Measurements from ENCODE around the gene ROR1.

Gene ROR1

DNA sequence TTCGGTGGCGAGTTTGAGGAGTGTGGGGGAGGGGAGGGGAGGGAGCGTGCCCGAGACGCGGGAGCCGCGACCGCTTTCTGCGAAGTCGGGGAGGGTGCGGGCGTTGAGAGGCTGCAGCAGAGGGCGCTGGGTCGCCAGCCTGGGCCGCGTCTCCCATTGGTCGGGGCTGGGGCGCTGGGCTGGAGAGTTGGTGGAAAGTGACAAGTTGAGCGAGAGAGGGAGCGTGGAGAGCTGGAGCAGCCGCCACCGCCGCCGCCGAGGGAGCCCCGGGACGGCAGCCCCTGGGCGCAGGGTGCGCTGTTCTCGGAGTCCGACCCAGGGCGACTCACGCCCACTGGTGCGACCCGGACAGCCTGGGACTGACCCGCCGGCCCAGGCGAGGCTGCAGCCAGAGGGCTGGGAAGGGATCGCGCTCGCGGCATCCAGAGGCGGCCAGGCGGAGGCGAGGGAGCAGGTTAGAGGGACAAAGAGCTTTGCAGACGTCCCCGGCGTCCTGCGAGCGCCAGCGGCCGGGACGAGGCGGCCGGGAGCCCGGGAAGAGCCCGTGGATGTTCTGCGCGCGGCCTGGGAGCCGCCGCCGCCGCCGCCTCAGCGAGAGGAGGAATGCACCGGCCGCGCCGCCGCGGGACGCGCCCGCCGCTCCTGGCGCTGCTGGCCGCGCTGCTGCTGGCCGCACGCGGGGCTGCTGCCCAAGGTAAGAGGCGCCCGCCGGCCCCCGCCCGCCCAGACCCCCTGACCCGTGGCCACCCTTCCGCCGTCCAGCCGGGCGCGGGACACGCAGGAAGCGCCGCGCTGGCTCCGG, at the start of gene ROR1:
TSS of gene ROR1 (plus strand) at position 203 of the 802 bp plus-strand sequence.
- no peak for DNase-seq (ENCODE audit: low read depth in 2 of 2)

DNA sequence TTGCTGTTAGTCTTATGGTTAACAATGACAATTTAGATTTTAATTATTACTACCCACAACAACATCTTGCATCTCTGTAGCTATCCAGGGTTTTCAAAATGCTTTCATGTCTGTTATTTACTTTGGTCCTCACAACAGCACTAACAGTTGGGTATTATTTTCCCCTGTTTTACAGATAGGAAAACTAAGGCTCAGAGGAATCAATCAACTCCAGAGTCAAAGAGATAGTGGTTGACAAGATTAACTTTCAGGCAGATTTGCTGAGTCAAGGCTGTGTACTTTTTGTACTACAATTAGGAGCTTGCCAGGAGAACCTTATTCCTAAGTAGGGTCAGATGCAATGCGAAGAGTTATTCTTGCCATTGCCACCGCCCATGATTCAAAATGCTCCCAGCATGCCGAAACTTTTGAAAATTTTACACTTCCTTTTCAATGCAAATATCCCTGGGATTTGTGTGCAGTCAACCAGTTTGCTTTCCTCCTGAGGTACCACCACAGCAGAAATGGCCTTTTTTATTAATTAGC, 49.4 kb upstream of the ROR1 start:
- no peak for DNase-seq (ENCODE audit: low read depth in 2 of 2)

DNA sequence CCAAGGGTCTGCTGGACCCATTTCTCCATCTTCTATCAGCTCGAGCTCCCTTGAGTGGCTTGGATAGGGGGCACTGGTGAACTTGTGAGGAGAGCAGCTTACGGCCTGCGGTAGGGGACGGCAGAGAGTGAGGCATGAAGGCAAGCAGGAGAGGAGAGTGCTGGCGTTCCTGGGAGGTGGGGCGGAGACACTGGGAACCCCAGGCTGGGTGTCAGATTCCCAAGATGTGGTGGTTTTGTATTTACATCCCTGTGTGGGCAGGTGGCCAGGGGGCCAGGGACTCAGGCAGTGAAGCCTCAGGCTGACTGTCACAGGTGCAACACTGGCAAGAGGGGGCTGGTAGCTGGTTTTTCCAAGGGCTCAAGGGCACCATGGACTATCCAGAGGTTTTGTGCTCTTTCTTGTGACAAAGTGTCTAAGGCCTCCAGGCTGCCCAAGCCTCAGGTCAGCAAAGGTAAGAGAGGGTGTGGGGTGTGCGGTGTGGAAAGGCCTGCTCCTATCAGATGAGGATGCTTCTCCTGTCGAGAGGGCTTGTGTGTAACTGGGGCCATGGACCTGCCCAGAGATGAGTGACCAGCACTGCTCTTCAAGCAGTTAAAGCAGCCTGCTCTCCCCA, 45.1 kb upstream of the ROR1 start:
- DNase-seq (ENCODE audit: low read depth in 2 of 2) = no peak

DNA sequence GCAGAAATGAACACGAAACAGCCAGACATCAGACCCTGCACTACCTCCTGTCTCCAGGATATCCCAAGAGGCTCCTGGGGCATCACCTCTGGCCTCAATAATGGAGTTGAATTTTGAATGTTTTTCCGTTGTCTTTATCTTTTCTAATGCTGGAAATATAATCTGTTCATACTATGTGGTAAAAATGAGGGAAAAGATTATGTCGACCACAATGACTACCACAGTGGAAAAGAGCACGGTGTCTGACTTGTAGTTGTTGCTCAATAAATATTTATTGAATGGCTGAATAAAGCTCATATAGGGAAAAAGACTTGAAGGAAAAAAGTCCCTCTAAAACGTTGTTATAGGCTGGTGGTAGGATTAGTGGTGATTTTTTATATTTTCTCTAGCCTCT, 44.6 kb upstream of the ROR1 start:
- DNase-seq (ENCODE audit: low read depth in 2 of 2) = no peak

DNA sequence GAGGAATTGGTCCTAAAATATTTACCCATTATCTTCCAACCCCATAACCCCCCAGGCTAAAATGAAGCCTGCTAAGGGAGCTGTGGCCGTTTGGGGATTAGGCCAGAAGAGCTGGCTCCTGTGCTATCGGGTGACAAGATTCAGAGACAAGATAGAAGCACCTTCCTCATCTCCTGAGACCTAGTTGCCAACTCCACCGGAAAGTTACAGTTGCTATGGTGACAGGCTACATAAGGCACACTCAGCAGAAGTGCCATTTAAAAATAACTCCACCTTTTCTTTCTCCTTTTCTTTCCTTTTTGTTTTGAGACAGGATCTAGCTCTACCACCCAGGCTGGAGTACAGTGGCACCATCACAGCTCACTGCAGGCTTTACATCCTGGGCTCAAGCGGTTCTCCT, 43.6 kb upstream of the ROR1 start:
- no peak for DNase-seq (ENCODE audit: low read depth in 2 of 2)

DNA sequence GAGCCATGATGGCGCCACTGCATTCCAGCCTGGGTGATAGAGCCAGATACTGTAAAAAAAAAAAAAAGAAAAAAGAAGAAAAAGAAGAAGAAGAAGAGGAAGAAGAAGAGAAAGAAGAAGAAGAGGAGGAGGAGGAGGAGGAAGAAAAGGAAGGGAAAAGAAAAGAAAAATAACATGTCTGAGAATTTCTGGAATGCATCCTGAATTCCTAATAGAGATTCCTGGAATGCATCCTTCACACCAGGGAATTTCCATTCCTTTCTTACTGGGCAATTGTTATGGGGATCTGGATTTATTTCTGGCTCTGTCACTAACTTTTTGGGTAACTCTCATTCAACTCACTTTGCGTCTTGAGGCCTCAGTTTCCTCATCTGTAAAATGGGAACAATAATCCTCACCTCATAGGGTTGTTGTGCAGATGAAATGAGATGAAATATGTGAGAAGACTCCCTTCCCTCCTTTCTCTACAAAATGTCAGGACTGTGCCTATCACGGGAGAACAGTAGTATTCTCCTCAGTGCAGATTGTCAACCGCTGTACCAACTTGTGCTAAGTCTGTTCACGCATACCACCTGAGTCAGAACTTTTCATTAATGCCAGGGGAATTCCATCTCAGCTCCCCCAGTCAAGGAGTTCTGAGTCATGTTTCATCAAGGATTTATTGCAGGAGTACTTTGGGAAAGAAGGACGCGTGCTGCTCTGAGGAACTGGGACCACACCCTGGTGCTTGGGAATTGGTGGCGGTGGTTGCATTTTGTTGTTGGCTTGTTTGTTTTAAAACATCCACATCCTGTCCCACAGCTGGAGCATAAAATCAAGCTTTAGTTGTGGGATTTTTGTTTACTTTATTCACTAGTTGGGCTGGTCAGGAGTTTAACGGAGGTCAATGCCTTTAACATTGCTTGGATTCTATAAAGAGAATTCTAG, 42.4 kb upstream of the ROR1 start:
- DNase-seq (ENCODE audit: low read depth in 2 of 2) = no peak

DNA sequence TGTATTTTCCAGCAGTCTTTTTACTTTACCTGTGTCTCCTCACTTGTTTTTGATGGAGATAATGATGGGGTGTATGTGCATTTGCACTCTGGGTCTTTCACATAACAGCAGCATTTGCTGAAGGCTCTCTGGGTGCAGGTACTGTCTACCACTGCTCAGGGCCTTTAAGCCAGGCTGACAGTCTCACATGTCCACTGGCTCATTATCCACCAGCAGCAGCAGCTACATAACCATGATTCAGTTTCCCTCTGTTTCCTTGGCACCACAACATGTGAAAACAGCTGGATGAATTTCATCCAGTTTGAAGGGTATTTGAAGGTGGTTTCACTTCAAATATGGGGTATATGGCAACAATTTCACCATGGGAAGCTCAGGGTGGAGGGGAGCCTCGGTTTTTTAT, 41.2 kb upstream of the ROR1 start:
- DNase-seq (ENCODE audit: low read depth in 2 of 2) = no peak

DNA sequence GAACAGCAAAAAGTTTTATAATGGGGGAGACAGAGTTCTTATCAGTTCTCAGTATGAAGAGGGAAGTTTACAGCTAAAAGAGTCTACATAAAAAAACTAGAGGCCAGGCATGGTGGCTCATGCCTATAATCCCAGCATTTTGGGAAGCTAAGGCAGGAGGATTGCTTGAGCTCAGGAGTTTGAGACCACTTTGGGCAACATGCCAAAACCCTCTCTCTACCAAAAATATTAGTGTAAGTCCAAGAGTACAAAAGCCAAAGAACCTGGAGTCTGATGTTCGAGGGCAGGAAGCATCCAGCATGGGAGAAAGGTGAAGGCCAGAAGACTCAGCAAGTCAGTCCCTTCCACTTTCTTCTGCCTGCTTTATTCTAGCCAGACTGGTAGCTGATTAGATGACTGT, 35.0 kb upstream of the ROR1 start:
- DNase-seq (ENCODE audit: low read depth in 2 of 2) = no peak

DNA sequence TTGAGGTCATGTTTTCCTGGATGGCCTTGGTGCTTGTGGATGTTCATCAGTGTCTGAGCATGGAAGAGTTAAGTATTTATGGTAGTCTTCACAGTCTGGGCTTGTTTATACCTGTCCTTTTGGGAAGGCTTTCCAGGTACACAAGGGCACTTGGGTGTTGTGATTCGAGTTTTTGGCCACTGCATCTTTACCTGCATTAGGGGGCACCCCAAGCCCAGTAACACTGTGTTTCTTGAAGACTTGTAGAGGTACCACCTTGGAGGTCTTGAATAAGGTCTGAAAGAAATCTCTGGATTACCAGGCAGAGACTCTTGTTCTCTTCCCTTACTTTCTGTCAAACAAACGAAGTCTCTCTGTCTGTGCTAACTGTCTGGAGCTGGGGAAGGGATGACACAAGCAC, 34.4 kb upstream of the ROR1 start:
- DNase-seq (ENCODE audit: low read depth in 2 of 2) = no peak

DNA sequence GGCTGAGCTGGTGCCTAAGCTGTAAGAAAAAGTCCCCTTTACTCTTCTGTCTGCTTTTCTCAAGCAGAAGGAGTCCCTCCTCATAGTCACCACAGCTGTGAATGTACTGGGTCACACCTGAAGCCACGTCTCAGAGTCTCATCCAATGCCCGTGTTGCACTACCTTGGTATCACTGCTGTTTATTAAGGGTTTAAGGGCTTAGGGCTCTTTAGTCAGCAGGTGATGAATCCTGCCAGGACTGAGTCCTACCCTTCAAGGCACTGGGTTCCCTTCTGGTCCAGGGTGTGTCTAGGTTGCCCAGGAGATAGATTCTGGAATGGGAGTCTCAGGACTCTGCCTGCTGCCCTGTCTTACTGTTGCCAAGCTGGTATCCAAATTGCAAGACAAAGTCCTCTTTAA, 33.4 kb upstream of the ROR1 start:
- no peak for DNase-seq (ENCODE audit: low read depth in 2 of 2)

DNA sequence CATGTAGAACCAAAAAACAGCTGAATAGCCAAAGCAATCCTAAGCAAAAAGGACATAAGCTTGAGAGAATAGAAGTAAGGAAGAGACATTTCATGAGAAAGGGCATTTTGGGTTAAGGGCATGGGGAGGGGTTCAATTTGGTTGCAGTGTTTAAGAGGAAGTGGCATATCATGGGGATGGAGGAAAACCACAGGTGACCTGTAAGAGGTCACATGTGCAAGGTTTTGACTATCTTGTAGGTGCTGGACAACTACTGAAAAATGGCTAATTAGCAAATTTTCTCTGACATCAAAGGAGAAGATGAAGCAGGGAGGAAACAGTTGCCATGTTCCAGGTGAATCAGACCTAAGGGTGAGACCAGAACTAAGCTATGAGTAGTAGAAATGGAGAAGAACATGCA, 31.3 kb upstream of the ROR1 start:
- no peak for DNase-seq (ENCODE audit: low read depth in 2 of 2)

DNA sequence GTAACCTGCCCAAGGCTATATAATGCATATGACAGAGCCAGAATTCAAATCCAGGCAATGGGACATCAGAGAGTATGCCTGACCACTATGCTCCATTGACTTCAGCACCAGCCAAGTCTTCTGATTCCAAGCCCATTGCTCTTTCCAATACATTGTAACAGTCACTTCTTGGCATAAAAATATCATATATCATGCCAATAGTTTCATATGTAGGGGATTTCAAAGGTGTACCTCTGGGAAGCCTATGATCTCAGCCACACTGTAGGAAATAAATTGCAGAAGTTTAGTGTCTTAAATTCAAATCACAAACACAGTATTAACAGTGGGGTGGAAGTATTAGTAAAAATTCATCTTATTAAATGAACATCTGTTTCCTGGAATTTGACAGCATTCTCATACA, 30.0 kb upstream of the ROR1 start:
- no peak for DNase-seq (ENCODE audit: low read depth in 2 of 2)

DNA sequence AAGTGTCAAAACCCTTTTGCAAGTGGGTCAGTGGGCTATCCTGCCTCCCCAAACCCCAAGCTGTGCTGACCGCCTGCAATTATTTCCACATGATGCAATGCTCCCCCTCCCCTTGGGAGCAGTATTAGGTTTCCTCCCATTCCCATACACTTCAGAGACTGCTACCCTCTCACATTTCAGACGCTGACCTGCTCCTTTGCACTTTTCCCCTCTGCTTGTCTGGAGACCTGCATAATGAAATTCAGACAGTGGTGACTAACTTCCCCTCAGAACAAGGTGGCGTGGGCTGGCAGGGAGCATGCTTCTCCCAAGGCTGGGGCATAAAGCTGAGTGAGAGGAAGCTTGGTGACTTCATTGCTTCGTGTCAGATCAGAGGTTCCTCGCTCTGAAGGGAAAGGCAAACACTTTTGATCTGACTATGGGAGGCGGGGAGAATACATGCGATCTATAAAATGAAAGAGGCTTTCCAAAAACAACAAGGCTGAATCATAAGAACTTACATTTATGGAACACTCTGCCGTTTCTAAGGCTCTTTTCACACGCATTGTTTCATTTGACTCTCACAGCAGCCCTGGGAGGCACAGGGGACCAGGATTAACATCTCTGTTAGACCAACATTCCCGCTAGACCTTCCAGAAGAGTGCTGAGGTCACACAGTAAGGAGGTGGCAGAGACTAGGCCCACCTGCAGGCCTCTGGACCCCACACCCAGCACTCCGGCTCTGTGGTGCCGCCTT, 27.5 kb upstream of the ROR1 start:
- no peak for DNase-seq (ENCODE audit: low read depth in 2 of 2)

DNA sequence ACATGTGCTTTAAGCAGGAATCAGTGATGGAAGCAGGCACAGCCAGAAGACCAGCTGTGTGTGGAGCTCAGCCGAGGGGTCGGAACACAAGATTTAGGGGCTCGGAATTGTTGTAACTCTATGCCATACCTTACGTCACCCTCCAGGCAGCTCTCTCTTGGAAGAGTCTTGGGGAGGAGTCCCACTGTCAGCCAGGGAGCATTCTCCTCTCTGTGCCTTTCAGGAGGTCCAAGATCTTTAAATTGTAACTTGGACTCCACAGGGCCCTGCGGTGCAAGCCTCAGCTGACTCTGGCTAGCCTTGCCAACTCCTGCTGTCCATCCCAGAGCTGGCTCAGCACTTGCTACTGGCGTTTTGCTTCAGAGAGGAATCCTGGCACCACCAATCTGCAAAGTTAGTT, 26.4 kb upstream of the ROR1 start:
- DNase-seq (ENCODE audit: low read depth in 2 of 2) = no peak

DNA sequence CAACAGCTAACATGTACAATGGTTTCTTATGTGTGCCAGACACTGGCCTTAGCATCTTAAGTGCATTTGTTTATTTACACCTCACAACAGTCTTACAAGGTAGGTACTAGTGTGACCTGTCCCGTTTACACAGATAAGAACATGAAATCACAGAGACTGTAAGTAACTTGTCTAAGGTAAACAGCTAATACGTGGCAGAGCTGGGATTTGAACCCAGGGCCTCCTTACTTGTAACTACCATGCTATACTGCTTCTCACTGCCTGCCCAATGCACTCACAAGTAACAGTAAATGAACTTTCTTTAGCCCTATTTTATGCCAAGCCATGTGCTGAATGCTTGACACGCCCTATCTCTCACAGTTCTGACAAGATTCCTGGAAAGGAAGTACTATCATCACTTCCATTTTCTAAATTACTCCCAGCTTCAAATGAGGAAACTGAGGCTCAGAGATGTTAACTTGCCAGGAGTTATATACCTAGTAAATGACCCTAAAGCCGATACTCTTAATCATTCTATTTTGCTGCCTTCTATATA, 25.7 kb upstream of the ROR1 start:
- DNase-seq (ENCODE audit: low read depth in 2 of 2) = no peak

DNA sequence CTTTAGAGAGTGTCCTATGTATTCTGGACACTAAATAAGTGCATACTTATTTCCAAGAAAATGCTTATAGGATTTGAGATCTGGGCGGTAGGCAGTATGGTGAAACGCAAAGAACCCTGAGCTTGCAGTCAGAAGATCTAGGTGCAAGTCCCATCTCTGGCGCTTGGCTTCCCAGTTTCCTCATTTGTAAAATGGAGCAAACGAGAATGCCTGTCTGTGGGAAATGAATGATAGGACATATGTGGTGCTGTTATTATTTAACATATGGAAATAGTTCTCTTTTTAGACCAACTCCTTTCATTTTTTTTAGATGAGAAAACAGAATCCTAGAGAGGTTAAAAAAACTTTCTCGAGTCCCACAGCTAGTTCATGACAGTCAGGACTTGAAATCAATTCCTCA, 25.2 kb upstream of the ROR1 start:
- DNase-seq (ENCODE audit: low read depth in 2 of 2) = no peak

DNA sequence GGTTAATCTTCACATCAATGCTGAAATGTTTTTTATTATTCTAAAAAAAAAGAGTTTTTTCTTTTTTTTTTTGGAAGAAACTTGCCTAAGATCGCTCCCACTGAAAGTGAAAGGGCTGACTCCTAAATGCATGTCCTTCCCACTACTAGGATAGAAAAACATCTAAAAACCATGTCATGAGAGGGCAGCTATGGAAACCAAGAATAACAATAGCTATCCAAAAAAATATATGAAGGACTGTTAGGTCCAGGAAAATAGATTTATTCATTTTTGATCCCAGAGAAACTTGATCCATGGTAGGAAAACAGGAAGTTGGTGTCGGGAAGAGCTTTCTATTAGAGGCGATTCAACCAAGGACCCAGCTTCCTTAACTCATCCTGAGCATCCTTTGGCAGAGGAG, 23.1 kb upstream of the ROR1 start:
- no peak for DNase-seq (ENCODE audit: low read depth in 2 of 2)

DNA sequence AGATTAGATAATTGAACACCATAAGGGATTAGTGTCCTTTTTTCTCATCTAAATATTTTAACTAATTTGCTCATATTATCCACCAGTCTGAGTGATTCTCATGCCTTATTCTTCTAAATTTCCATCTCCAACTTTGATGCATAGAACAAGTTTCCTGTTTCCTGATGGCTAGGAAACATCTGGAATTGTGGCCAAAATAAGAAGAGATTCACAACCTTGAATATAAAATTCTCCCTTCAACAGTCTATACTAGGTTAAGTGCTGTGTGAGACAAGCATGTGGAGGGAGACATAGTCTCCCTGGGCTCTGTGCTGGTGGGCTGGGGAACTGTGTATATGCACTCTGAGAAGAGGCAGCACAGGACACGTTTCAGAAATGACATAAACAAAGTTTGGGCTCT, 21.6 kb upstream of the ROR1 start:
- DNase-seq (ENCODE audit: low read depth in 2 of 2) = no peak

DNA sequence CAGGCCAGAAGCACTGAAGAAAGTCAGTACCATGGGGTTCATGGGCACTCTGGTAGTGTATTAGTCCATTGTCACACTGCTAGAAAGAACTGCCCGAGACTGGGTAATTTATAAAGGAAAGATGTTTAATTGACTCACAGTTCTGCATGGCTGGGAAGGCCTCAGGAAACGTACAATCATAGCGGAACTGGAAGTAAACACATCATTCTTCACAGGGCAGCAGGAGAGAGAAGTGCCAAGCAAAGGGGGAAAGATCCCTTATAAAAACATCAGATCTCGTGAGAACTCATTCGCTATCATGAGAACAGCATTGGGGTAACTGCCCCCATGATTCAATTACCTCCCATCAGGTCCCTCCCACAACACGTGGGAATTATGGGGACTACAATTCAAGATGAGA, 20.2 kb upstream of the ROR1 start:
- no peak for DNase-seq (ENCODE audit: low read depth in 2 of 2)

DNA sequence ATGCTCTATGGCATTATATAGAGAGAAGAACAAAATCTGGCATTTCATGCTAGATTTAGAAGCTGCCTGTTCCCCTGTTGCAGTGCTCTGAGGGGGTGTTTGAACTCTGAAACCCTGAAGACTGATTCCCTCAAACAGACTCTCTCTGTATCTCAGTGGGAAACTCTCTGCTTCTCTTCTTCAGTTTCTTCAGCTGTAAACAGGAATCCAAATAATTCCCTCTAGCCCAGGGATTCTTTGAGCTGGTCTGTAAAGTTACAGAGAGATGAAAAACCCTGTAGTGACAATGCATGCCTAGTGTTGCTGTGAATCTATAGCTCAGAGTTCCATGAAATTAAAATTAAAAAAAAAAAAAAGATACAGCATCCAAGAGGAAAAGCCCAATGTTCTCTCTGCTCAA, 17.0 kb upstream of the ROR1 start:
- no peak for DNase-seq (ENCODE audit: low read depth in 2 of 2)

DNA sequence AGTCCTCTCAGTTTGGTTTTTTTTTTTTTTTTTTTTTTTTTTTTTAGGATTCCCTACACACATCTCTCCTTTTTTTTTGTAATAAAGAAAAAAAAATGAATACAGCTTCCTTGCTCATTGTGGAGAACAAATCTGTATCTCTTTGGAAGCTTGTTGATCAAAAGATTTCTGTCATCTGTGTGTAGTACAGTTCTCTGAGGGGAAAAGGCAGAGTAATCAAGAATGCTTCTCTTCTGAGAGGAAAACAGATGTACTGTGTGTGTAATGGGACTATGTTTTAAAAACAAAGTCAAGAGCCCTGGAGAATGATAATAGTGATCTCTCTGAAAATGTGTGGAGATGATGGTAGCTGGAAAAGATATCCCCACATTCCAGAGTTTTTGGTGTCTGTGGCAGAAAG, 16.5 kb upstream of the ROR1 start:
- DNase-seq (ENCODE audit: low read depth in 2 of 2) = no peak

DNA sequence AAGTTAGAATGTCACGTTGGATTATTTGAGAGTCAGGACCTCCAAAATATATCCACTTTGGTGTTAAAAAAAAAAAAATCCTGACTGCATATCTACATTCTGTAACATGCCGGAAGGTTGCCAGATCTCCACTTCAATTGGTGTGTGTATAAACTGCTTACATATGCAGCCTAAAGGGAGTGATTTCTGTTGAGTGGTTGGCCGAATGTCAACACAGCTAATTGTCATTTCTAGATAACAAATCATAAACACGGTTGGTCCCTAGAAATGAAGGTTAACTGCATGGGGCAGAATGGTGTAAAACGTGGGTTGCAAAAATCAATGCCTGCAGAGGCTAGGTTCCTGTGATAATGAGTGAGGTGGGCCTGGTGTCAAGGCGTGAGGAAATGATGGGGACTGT, 15.0 kb upstream of the ROR1 start:
- no peak for DNase-seq (ENCODE audit: low read depth in 2 of 2)

Measured in stimulated activated CD8-positive, alpha-beta memory T cell treated with anti-CD3 and anti-CD28 coated beads, Interleukin-15, amount 100 ng/mL, for 4 hours (primary cell).